MM.1S (cell line): ENCODE data around the gene AFP.

Experiments used
- DNase-seq: peaks from one replicate; pipeline ENCODE4 v3.0.0-alpha.2; 2015
- H2AFZ ChIP-seq: fragments of 300-600 bp; sonication (generic); 2 replicates; pipeline ENCODE4 v1.6.0; 2016; ENCODE audit warnings: antibody characterized with exemption, low read length
- H3F3A ChIP-seq: fragments of 300-600 bp; sonication (generic); 2 replicates; pipeline ENCODE4 v1.6.1; 2016; ENCODE audit warnings: mild to moderate bottlenecking, antibody characterized with exemption, low read length, moderate library complexity, mixed read lengths; ENCODE audit not compliant: insufficient read depth
- H3K27ac ChIP-seq: fragments of 300-600 bp; sonication (generic); 2 replicates; pipeline ENCODE4 v1.5.1; 2016; ENCODE audit warnings: mild to moderate bottlenecking, low read length
- H3K27me3 ChIP-seq: fragments of 300-600 bp; sonication (generic); replicated peaks from 2 replicates; pipeline ENCODE4 v1.6.0; 2016; ENCODE audit warnings: low read length; ENCODE audit not compliant: insufficient read depth
- H3K36me3 ChIP-seq: fragments of 300-600 bp; sonication (generic); replicated peaks from 2 replicates; pipeline ENCODE4 v1.6.1; 2016; ENCODE audit warnings: mild to moderate bottlenecking, low read length, mixed read lengths; ENCODE audit not compliant: insufficient read depth
- H3K4me1 ChIP-seq: fragments of 300-600 bp; sonication (generic); 2 replicates; pipeline ENCODE4 v1.6.1; 2016; ENCODE audit warnings: low read length, mixed read lengths
- H3K4me2 ChIP-seq: fragments of 300-600 bp; sonication (generic); 2 replicates; pipeline ENCODE4 v1.6.0; 2016; ENCODE audit warnings: low read depth, low read length
- H3K4me3 ChIP-seq: fragments of 300-600 bp; sonication (generic); 2 replicates; pipeline ENCODE4 v1.5.1; 2016; ENCODE audit warnings: low read length, mixed read lengths
- H3K79me2 ChIP-seq: fragments of 300-600 bp; sonication (generic); 2 replicates; pipeline ENCODE4 v1.6.1; 2016; ENCODE audit warnings: mixed run types, low read length, mixed read lengths
- H3K9ac ChIP-seq: fragments of 300-600 bp; sonication (generic); 2 replicates; pipeline ENCODE4 v1.6.1; 2016; ENCODE audit warnings: low read length, mixed read lengths
- H3K9me2 ChIP-seq: fragments of 300-600 bp; sonication (generic); replicated peaks from 2 replicates; pipeline ENCODE4 v1.6.1; 2016; ENCODE audit warnings: mild to moderate bottlenecking, low read length, mixed read lengths; ENCODE audit not compliant: insufficient read depth
- H3K9me3 ChIP-seq: fragments of 300-600 bp; sonication (generic); replicated peaks from 2 replicates; pipeline ENCODE4 v1.6.1; 2016; ENCODE audit warnings: mild to moderate bottlenecking, low read length, mixed read lengths; ENCODE audit not compliant: insufficient read depth
- H4K20me1 ChIP-seq: fragments of 300-600 bp; sonication (generic); 2 replicates; pipeline ENCODE4 v1.6.1; 2016; ENCODE audit warnings: mild to moderate bottlenecking, low read length, moderate library complexity, mixed read lengths; ENCODE audit not compliant: insufficient read depth
- EZH2 ChIP-seq: fragments of 300-600 bp; sonication (generic); optimal IDR thresholded peaks from 2 replicates; pipeline ENCODE3; 2017; ENCODE audit warnings: low read depth, mild to moderate bottlenecking, antibody characterized with exemption, low read length, mixed read lengths
- EZH2phosphoT487 ChIP-seq: fragments of 300-600 bp; sonication (generic); IDR thresholded peaks from 2 replicates; pipeline ENCODE4 v1.6.1; 2018; ENCODE audit warnings: antibody characterized with exemption, low read length
- TF ChIP-seq, protein P1 (sequence below): fragments of 300-600 bp; sonication (generic); IDR thresholded peaks from 2 replicates; pipeline ENCODE4 v1.5.1; 2016; ENCODE audit warnings: antibody characterized with exemption, low read length, mixed read lengths

The AFP gene

GRCh38 chr4:73433140-73433539, 2.9 kb upstream of the AFP start:
- H2AFZ ChIP-seq = no peak overlapping the region
- H3K79me2 ChIP-seq = no peaks in the 10 kb centered on the region
- H3K27me3 ChIP-seq = no peaks in the 10 kb centered on the region
- no peak overlapping the region for H3K9ac ChIP-seq
- no peaks in the 10 kb centered on the region for H4K20me1 ChIP-seq
- no peaks in the 10 kb centered on the region for H3K4me1 ChIP-seq
- H3K9me3 ChIP-seq = no peaks in the 10 kb centered on the region
- H3K4me2 ChIP-seq = no peak overlapping the region
- H3K4me3 ChIP-seq = no peak overlapping the region
- DNase-seq = no peak
- no peaks in the 10 kb centered on the region for H3F3A ChIP-seq
- H3K27ac ChIP-seq = no peak overlapping the region
- TF ChIP-seq EZH2 = no peak
- no peak for TF ChIP-seq EZH2phosphoT487
- TF ChIP-seq, protein P1, sequence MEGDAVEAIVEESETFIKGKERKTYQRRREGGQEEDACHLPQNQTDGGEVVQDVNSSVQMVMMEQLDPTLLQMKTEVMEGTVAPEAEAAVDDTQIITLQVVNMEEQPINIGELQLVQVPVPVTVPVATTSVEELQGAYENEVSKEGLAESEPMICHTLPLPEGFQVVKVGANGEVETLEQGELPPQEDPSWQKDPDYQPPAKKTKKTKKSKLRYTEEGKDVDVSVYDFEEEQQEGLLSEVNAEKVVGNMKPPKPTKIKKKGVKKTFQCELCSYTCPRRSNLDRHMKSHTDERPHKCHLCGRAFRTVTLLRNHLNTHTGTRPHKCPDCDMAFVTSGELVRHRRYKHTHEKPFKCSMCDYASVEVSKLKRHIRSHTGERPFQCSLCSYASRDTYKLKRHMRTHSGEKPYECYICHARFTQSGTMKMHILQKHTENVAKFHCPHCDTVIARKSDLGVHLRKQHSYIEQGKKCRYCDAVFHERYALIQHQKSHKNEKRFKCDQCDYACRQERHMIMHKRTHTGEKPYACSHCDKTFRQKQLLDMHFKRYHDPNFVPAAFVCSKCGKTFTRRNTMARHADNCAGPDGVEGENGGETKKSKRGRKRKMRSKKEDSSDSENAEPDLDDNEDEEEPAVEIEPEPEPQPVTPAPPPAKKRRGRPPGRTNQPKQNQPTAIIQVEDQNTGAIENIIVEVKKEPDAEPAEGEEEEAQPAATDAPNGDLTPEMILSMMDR = no peak
- H3K9me2 ChIP-seq = no peaks in the 10 kb centered on the region
- no peaks in the 10 kb centered on the region for H3K36me3 ChIP-seq

- Histone ChIP-seq H2AFZ (no peak overlapping the region), H3K9ac (no peak overlapping the region), H4K20me1 (no peaks in the 10 kb centered on the region), H3K9me3 (no peaks in the 10 kb centered on the region), H3K27me3 (no peaks in the 10 kb centered on the region), H3K4me1 (no peaks in the 10 kb centered on the region), H3K4me3 (no peak overlapping the region), H3F3A (no peaks in the 10 kb centered on the region), H3K9me2 (no peaks in the 10 kb centered on the region), H3K36me3 (no peaks in the 10 kb centered on the region), H3K4me2 (no peak overlapping the region), H3K79me2 (no peaks in the 10 kb centered on the region), H3K27ac (no peak overlapping the region)
- peak; percentile 19 for DNase-seq
- no peak for TF ChIP-seq EZH2phosphoT487
- TF ChIP-seq, protein P1 = peak; percentile 57
- no peak for TF ChIP-seq EZH2
Measured at GRCh38 chr4:73434311-73434710, 1.7 kb upstream of the AFP start.

GRCh38 chr4:73436674-73437557, 895 bp downstream of the AFP start:
- Histone ChIP-seq H3K27ac (no peak overlapping the region), H3F3A (no peaks in the 10 kb centered on the region), H3K4me3 (no peak overlapping the region), H3K27me3 (no peaks in the 10 kb centered on the region), H4K20me1 (no peaks in the 10 kb centered on the region), H3K9ac (no peak overlapping the region), H3K4me2 (no peak overlapping the region), H3K9me2 (no peaks in the 10 kb centered on the region), H3K9me3 (no peaks in the 10 kb centered on the region), H3K36me3 (no peaks in the 10 kb centered on the region), H2AFZ (no peak overlapping the region), H3K4me1 (no peaks in the 10 kb centered on the region), H3K79me2 (no peaks in the 10 kb centered on the region)
- DNase-seq = no peak
- TF ChIP-seq, protein P1 = no peak
- TF ChIP-seq EZH2phosphoT487 (no peak), EZH2 (no peak)
